GM12892 (cell line): Measurements from ENCODE around the gene CIAO2A.

ENCODE experiments used
- DNase-seq: peaks from one replicate; pipeline ENCODE4 v3.0.0; 2011; ENCODE audit not compliant: insufficient read length
- FAIRE-seq: peaks from 2 replicates; lab custom pipeline; 2011; peaks lifted over from hg19 to GRCh38; lab: Jason Lieb, UNC
- POLR2A ChIP-seq: IDR thresholded peaks from 2 replicates; pipeline ENCODE4 v1.6.1; 2011; ENCODE audit warnings: low read depth, low read length, control low read depth
- POLR2AphosphoS5 ChIP-seq: IDR thresholded peaks from 2 replicates; pipeline ENCODE4 v1.6.1; 2011; ENCODE audit warnings: low read depth, low read length, control low read depth
- TAF1 ChIP-seq: IDR thresholded peaks from 2 replicates; pipeline ENCODE4 v1.6.1; 2011; ENCODE audit warnings: low read depth, mild to moderate bottlenecking, control low read depth, low read length, borderline replicate concordance

CIAO2A gene

GRCh38 chr15:64029110-64029509 is 64.5 kb downstream of the CIAO2A start:
- no peak for DNase-seq
- TF ChIP-seq TAF1 (no peak), POLR2AphosphoS5 (no peak), POLR2A (no peak)
- FAIRE-seq, result no peak

- no peak for TF ChIP-seq POLR2A
- TF ChIP-seq TAF1, result no peak
- TF ChIP-seq POLR2AphosphoS5, result no peak
- DNase-seq, result no peak
- no peak for FAIRE-seq
These were observed 67.0 kb downstream of the CIAO2A start for GRCh38 chr15:64026591-64026990.

GRCh38 chr15:64024172-64025050 is 69.2 kb downstream of the CIAO2A start:
- TF ChIP-seq POLR2AphosphoS5 (no peak), TAF1 (no peak), POLR2A (no peak)
- DNase-seq (no peak), FAIRE-seq (no peak)

GRCh38 chr15:64023220-64023619 is 70.4 kb downstream of the CIAO2A start:
- DNase-seq, result no peak
- TF ChIP-seq POLR2AphosphoS5 (no peak), TAF1 (no peak), POLR2A (no peak)
- FAIRE-seq, result no peak

- DNase-seq, result no peak
- FAIRE-seq, result no peak
- no peak for TF ChIP-seq TAF1
- no peak for TF ChIP-seq POLR2A
- no peak for TF ChIP-seq POLR2AphosphoS5
These were observed 71.1 kb downstream of the CIAO2A start for GRCh38 chr15:64022571-64022970.
